ENCODE measurements around the gene EIF1. TPM values are rescaled to one million over a fixed set of nuclear protein-coding genes. Genes with fewer than 3 reads are reported as not detected.

Gene EIF1
- total RNA-seq, 1 donor from 2014 or later = 368 TPM

GRCh38 chr17:41659427-41660212, 29.1 kb upstream of the EIF1 start:
- Histone ChIP-seq H3K36me3 (ENCODE audit: control insufficient read depth, insufficient read depth, low read length) (no peaks in the 10 kb centered on the region), H3K4me3 (ENCODE audit: low read depth, low read length) (no peak overlapping the region), H3K27me3 (ENCODE audit: control insufficient read depth, insufficient read depth, low read length) (no peaks in the 10 kb centered on the region)
- TF ChIP-seq CTCF (IDR thresholded peaks at IDR 0.05; ENCODE audit: insufficient read depth, low read length, poor library complexity, severe bottlenecking) = no peak
- DNase-seq (ENCODE audit: low read depth) = no peak

GRCh38 chr17:41660221-41660711, 28.4 kb upstream of the EIF1 start:
- no peak overlapping the region for H3K4me3 ChIP-seq (ENCODE audit: low read depth, low read length)
- H3K27me3 ChIP-seq (ENCODE audit: control insufficient read depth, insufficient read depth, low read length) = no peaks in the 10 kb centered on the region
- DNase-seq (ENCODE audit: low read depth) = no peak
- no peak for TF ChIP-seq CTCF (IDR thresholded peaks at IDR 0.05; ENCODE audit: insufficient read depth, low read length, poor library complexity, severe bottlenecking)
- H3K36me3 ChIP-seq (ENCODE audit: control insufficient read depth, insufficient read depth, low read length) = no peaks in the 10 kb centered on the region

GRCh38 chr17:41663451-41664171, 25.1 kb upstream of the EIF1 start:
- Histone ChIP-seq H3K4me3 (ENCODE audit: low read depth, low read length) (no peak overlapping the region), H3K36me3 (ENCODE audit: control insufficient read depth, insufficient read depth, low read length) (no peaks in the 10 kb centered on the region), H3K27me3 (ENCODE audit: control insufficient read depth, insufficient read depth, low read length) (no peaks in the 10 kb centered on the region)
- no peak for TF ChIP-seq CTCF (IDR thresholded peaks at IDR 0.05; ENCODE audit: insufficient read depth, low read length, poor library complexity, severe bottlenecking)
- no peak for DNase-seq (ENCODE audit: low read depth)

- TF ChIP-seq CTCF (IDR thresholded peaks at IDR 0.05; ENCODE audit: insufficient read depth, low read length, poor library complexity, severe bottlenecking) = no peak
- H3K4me3 ChIP-seq (ENCODE audit: low read depth, low read length) = no peak overlapping the region
- no peaks in the 10 kb centered on the region for H3K36me3 ChIP-seq (ENCODE audit: control insufficient read depth, insufficient read depth, low read length)
Observed at GRCh38 chr17:41664172-41664457, 24.6 kb upstream of the EIF1 start.

GRCh38 chr17:41664587-41665565, 23.8 kb upstream of the EIF1 start:
- TF ChIP-seq CTCF (IDR thresholded peaks at IDR 0.05; ENCODE audit: insufficient read depth, low read length, poor library complexity, severe bottlenecking) = no peak
- DNase-seq (ENCODE audit: low read depth) = no peak
- no peak overlapping the region for H3K4me3 ChIP-seq (ENCODE audit: low read depth, low read length)
- no peaks in the 10 kb centered on the region for H3K36me3 ChIP-seq (ENCODE audit: control insufficient read depth, insufficient read depth, low read length)
- H3K27me3 ChIP-seq (ENCODE audit: control insufficient read depth, insufficient read depth, low read length) = no peaks in the 10 kb centered on the region

More at GRCh38 chr17:41664172-41664457, 24.6 kb upstream of the EIF1 start:
- no peaks in the 10 kb centered on the region for H3K27me3 ChIP-seq (ENCODE audit: control insufficient read depth, insufficient read depth, low read length)
- DNase-seq (ENCODE audit: low read depth) = no peak
